IMR-90 (cell line): ENCODE results near the gene CDK11B. TPM values are rescaled to one million over a fixed set of nuclear protein-coding genes. Genes with fewer than 3 reads are reported as not detected.
"Not testable (repeated sequence)": the region's sequence is repeated elsewhere in the genome, so short reads cannot be mapped to it uniquely, and the experiment has no call there.

ENCODE experiments used
- ATAC-seq: fragments of 200-7000 bp; cut with Tn5 transposase; 2 replicates; pipeline ENCODE4 v1.9.1; 2020; ENCODE audit warnings: low read depth, mild to moderate bottlenecking, moderate library complexity
- BruUV-seq: library from RNA; stranded (reverse); fragments of 400-500 nt; replicated peaks from 2 replicates; lab custom pipeline; 2021; lab: Mats Ljungman, UMichigan
- CTCF ChIA-PET: fragments of 300-600 bp; formaldehyde crosslinking; extraction: SDS; loops from one replicate; lab custom pipeline; 2021; ENCODE audit warnings: antibody characterized with exemption; lab: Yijun Ruan, JAX
- POLR2A ChIA-PET: fragments of 300-600 bp; sonication (Branson Sonifier 250); formaldehyde crosslinking; loops from one replicate; lab custom pipeline; 2022; ENCODE audit warnings: antibody characterized with exemption; ENCODE audit not compliant: unreplicated experiment; lab: Charles Lee
- DNase-seq: peaks from one replicate; pipeline ENCODE4 v3.0.0; 2013
- H2AFZ ChIP-seq: replicated peaks from 2 replicates; pipeline ENCODE3; 2013; ENCODE audit warnings: low read length, mild to moderate bottlenecking; ENCODE audit not compliant: poor library complexity
- H2AK5ac ChIP-seq: 2 replicates; pipeline ENCODE4 v1.6.1; 2013; ENCODE audit warnings: low read depth, low read length, inconsistent platforms
- H2AK9ac ChIP-seq: replicated peaks from 2 replicates; pipeline ENCODE3; 2013; ENCODE audit warnings: mild to moderate bottlenecking, low read depth, low read length, moderate library complexity; ENCODE audit not compliant: poor library complexity
- H2BK120ac ChIP-seq: 2 replicates; pipeline ENCODE4 v1.6.1; 2013; ENCODE audit warnings: low read depth, low read length, inconsistent platforms
- H2BK15ac ChIP-seq: 3 replicates; pipeline ENCODE4 v1.6.1; 2013; ENCODE audit warnings: low read depth, low read length, inconsistent platforms
- H2BK20ac ChIP-seq: 2 replicates; pipeline ENCODE4 v1.6.1; 2013; ENCODE audit warnings: low read depth, mild to moderate bottlenecking, inconsistent platforms, low read length, moderate library complexity
- H2BK5ac ChIP-seq: 2 replicates; pipeline ENCODE4 v1.6.1; 2013; ENCODE audit warnings: mild to moderate bottlenecking, low read depth, low read length, inconsistent platforms; ENCODE audit not compliant: poor library complexity, severe bottlenecking
- H3K14ac ChIP-seq: replicated peaks from 2 replicates; pipeline ENCODE4 v1.6.1; 2013; ENCODE audit warnings: low read depth, low read length, inconsistent platforms
- H3K18ac ChIP-seq: 2 replicates; pipeline ENCODE4 v1.6.1; 2013; ENCODE audit warnings: low read depth, low read length, control low read depth
- H3K23ac ChIP-seq: 2 replicates; pipeline ENCODE4 v1.6.1; 2013; ENCODE audit warnings: low read depth, low read length, inconsistent platforms
- H3K27ac ChIP-seq: 2 replicates; pipeline ENCODE4 v1.5.1; 2013; ENCODE audit warnings: mild to moderate bottlenecking, control low read depth, low read length; ENCODE audit not compliant: insufficient read depth
- H3K27me3 ChIP-seq: 2 replicates; pipeline ENCODE4 v1.6.1; 2013; ENCODE audit warnings: low read length; ENCODE audit not compliant: control insufficient read depth, insufficient read depth
- H3K36me3 ChIP-seq: 2 replicates; pipeline ENCODE4 v1.6.1; 2013; ENCODE audit warnings: low read length, mixed read lengths; ENCODE audit not compliant: control insufficient read depth, insufficient read depth
- H3K4ac ChIP-seq: 2 replicates; pipeline ENCODE4 v1.6.1; 2013; ENCODE audit warnings: low read depth, low read length, inconsistent platforms
- H3K4me1 ChIP-seq: 2 replicates; pipeline ENCODE4 v1.6.1; 2013; ENCODE audit warnings: low read length, mixed read lengths; ENCODE audit not compliant: control insufficient read depth, insufficient read depth
- H3K4me2 ChIP-seq: 2 replicates; pipeline ENCODE4 v1.6.1; 2013; ENCODE audit warnings: low read depth, mild to moderate bottlenecking, control low read depth, low read length, moderate library complexity
- H3K4me3 ChIP-seq: 2 replicates; pipeline ENCODE4 v1.5.1; 2013; ENCODE audit warnings: low read depth, mild to moderate bottlenecking, control low read depth, low read length, moderate library complexity; ENCODE audit not compliant: insufficient read depth
- H3K56ac ChIP-seq: 2 replicates; pipeline ENCODE4 v1.6.1; 2013; ENCODE audit warnings: low read length, inconsistent platforms; ENCODE audit not compliant: insufficient read depth; ENCODE audit errors: extremely low read depth
- H3K79me1 ChIP-seq, 2 experiments: 2 replicates each; pipeline ENCODE4 v1.6.1; 2013; ENCODE audit warnings: low read length in 2 of 2, inconsistent platforms in 1 of 2, low read depth in 1 of 2
- H3K9ac ChIP-seq: 2 replicates; pipeline ENCODE4 v1.6.1; 2013; ENCODE audit warnings: low read depth, low read length, control low read depth
- H3K9me1 ChIP-seq: 2 replicates; pipeline ENCODE4 v1.6.1; 2013; ENCODE audit warnings: low read length, inconsistent platforms; ENCODE audit not compliant: insufficient read depth
- H3K9me3 ChIP-seq: 2 replicates; pipeline ENCODE4 v1.6.1; 2013; ENCODE audit warnings: low read length; ENCODE audit not compliant: control insufficient read depth, insufficient read depth
- H4K20me1 ChIP-seq: 2 replicates; pipeline ENCODE4 v1.6.1; 2013; ENCODE audit warnings: low read length, inconsistent platforms; ENCODE audit not compliant: insufficient read depth
- H4K5ac ChIP-seq: 2 replicates; pipeline ENCODE4 v1.6.1; 2013; ENCODE audit warnings: mild to moderate bottlenecking, low read depth, low read length, control low read depth
- H4K8ac ChIP-seq, 2 experiments: 2 replicates each; pipeline ENCODE4 v1.6.1; 2013; ENCODE audit warnings: low read depth in 2 of 2, low read length in 2 of 2, control low read depth in 1 of 2, inconsistent platforms in 1 of 2
- H4K91ac ChIP-seq: 2 replicates; pipeline ENCODE4 v1.6.1; 2013; ENCODE audit warnings: low read depth, low read length, inconsistent platforms; ENCODE audit not compliant: insufficient read depth
- BHLHE40 ChIP-seq: fragments of 150-350 bp; IDR thresholded peaks from 2 replicates; pipeline ENCODE4 v1.6.1; 2016; ENCODE audit warnings: mild to moderate bottlenecking, low read depth, low read length
- CEBPB ChIP-seq: IDR thresholded peaks from 2 replicates; pipeline ENCODE4 v1.6.1; 2012; ENCODE audit warnings: low read depth, low read length, improper control_type of control experiment
- CHD1 ChIP-seq: IDR thresholded peaks from 2 replicates; pipeline ENCODE4 v1.6.1; 2012; ENCODE audit warnings: low read depth, low read length, improper control_type of control experiment
- FOS ChIP-seq: fragments of 150-350 bp; IDR thresholded peaks from 2 replicates; pipeline ENCODE4 v1.6.1; 2016; ENCODE audit warnings: low read depth, low read length
- MAFK ChIP-seq: IDR thresholded peaks from 2 replicates; pipeline ENCODE4 v1.6.1; 2012; ENCODE audit warnings: low read depth, low read length, improper control_type of control experiment
- MAZ ChIP-seq: IDR thresholded peaks from 2 replicates; pipeline ENCODE4 v1.6.1; 2012; ENCODE audit warnings: low read depth, mild to moderate bottlenecking, low read length, improper control_type of control experiment, moderate library complexity, borderline replicate concordance
- NFE2L2 ChIP-seq: fragments of 150-350 bp; IDR thresholded peaks from 2 replicates; pipeline ENCODE4 v1.6.1; 2016; ENCODE audit warnings: low read depth, mild to moderate bottlenecking, low read length
- RCOR1 ChIP-seq: IDR thresholded peaks from 2 replicates; pipeline ENCODE4 v1.6.1; 2012; ENCODE audit warnings: mild to moderate bottlenecking, low read length, improper control_type of control experiment; ENCODE audit not compliant: insufficient replicate concordance
- RFX5 ChIP-seq: IDR thresholded peaks from 2 replicates; pipeline ENCODE4 v1.8.0; 2012; ENCODE audit warnings: low read depth, mild to moderate bottlenecking, low read length, moderate library complexity
- USF2 ChIP-seq: fragments of 150-350 bp; IDR thresholded peaks from 2 replicates; pipeline ENCODE4 v1.6.1; 2017; ENCODE audit warnings: mild to moderate bottlenecking, antibody characterized with exemption, low read length, low read depth
- WGBS, 2 experiments: methylation state at CpG; one replicate each; pipeline versions ENCODE4 v1.1.5 to v1.1.7; 2013; ENCODE audit warnings: missing lambda C conversion rate in 2 of 2; ENCODE audit not compliant: insufficient read length in 1 of 2; ENCODE audit errors: extremely low coverage in 2 of 2; 5-methylcytosine and 5-hydroxymethylcytosine counted together
- dilution Hi-C: fragments of 300-500 bp; cut with HindIII; formaldehyde crosslinking; loops from one replicate; pipeline ENCODE4 v1.14.3; 2018; ENCODE audit warnings: low sequenced_read_pairs; ENCODE audit not compliant: unreplicated experiment
- in situ Hi-C: fragments of 300-500 bp; cut with MboI; formaldehyde crosslinking; loops from 3 replicates; pipeline ENCODE4 v1.14.3; 2019; ENCODE audit warnings: low sequenced_read_pairs, inconsistent platforms, mixed read lengths
- intact Hi-C: fragments of 100-400 bp; cut with micrococcal nuclease; formaldehyde crosslinking; loops from 2 replicates; pipeline ENCODE4 v1.10.0; 2022
- polyA plus RNA-seq, 3 experiments: library from polyadenylated mRNA; depleted of rRNA; stranded (reverse); fragments of >200 nt; gene quantifications; 2 replicates each; pipeline ENCODE4 v1.2.3, GENCODE V29; 2012; ENCODE audit warnings: low replicate concordance in 1 of 3
- total RNA-seq: library from RNA; depleted of rRNA; stranded (reverse); fragments of >200 nt; gene quantifications from 2 replicates; pipeline ENCODE4 v1.2.3, GENCODE V29; 2012

The CDK11B gene
- total and polyA plus RNA-seq, 2 of the 4 experiments (the other 2 are of a cell fraction) = 8.2 to 19.1 TPM

- H4K5ac ChIP-seq = no peak overlapping the region
- ATAC-seq = no peak
These were observed 19.1 kb upstream of the CDK11B start for GRCh38 chr1:1677718-1678580.

GRCh38 chr1:1676087-1676486 is 17.3 kb upstream of the CDK11B start:
- H2BK15ac ChIP-seq, H2BK120ac ChIP-seq, H4K8ac ChIP-seq, H2BK5ac ChIP-seq, CTCF ChIA-PET, H3K4ac ChIP-seq, H3K18ac ChIP-seq, H4K91ac ChIP-seq, POLR2A ChIA-PET, H3K9ac ChIP-seq, H3K4me1 ChIP-seq, H3K4me2 ChIP-seq, BruUV-seq, ATAC-seq, in situ Hi-C loops, H3K9me3 ChIP-seq, H3K4me3 ChIP-seq, H4K5ac ChIP-seq, dilution Hi-C loops, H2BK20ac ChIP-seq, H2AK5ac ChIP-seq, H3K56ac ChIP-seq, H2AFZ ChIP-seq, H3K27ac ChIP-seq, intact Hi-C loops, H3K14ac ChIP-seq, H3K27me3 ChIP-seq, H3K9me1 ChIP-seq, DNase-seq, H2AK9ac ChIP-seq, H3K23ac ChIP-seq: not testable (repeated sequence)
- H3K36me3 ChIP-seq = peaks cover 28% of the 10 kb centered on the region
- H3K79me1 ChIP-seq = peaks cover 11 to 36% of the 10 kb centered on the region in 2 experiments
- no CpG with 5 or more reads among the region's 21 CpGs for WGBS, 2 experiments
- H4K20me1 ChIP-seq = peaks cover 14% of the 10 kb centered on the region

More at GRCh38 chr1:1677718-1678580, 19.1 kb upstream of the CDK11B start:
- H4K8ac ChIP-seq = no peak overlapping the region
- H3K14ac ChIP-seq = no peak overlapping the region
- H3K4me1 ChIP-seq = peaks cover 2% of the 10 kb centered on the region; the same call in 1 of the 2 replicates
- no peaks in the 10 kb centered on the region for H3K9me3 ChIP-seq
- no peaks in the 10 kb centered on the region for H3K27me3 ChIP-seq
- no peak overlapping the region for H4K91ac ChIP-seq
- no TSS peak for BruUV-seq
- H3K9me1 ChIP-seq = peaks cover 5% of the 10 kb centered on the region; the same call in 1 of the 2 replicates
- in situ Hi-C loops = no loop called here
- no peak overlapping the region for H3K4me3 ChIP-seq
- H2AK5ac ChIP-seq = no peak overlapping the region
- peak overlapping the region; percentile 37 for H2AFZ ChIP-seq
- H3K23ac ChIP-seq = no peak overlapping the region
- no peak for TF ChIP-seq RFX5
- no peak for TF ChIP-seq MAFK
- no peak for TF ChIP-seq BHLHE40
- no peak for TF ChIP-seq CEBPB
- no peak for TF ChIP-seq USF2
- TF ChIP-seq FOS = no peak
- no peak for TF ChIP-seq MAZ
- TF ChIP-seq RCOR1 = no peak
- TF ChIP-seq CHD1 = no peak
- TF ChIP-seq NFE2L2 = no peak
- 93% methylated on average over 24 of the region's 39 CpGs; no CpG with 5 or more reads in 1 of the 2 experiments for WGBS, 2 experiments
- no peak overlapping the region for H2BK15ac ChIP-seq
- H3K36me3 ChIP-seq = peaks cover 18% of the 10 kb centered on the region
- H3K9ac ChIP-seq = no peak overlapping the region
- H2BK120ac ChIP-seq = no peak overlapping the region
- H3K79me1 ChIP-seq = peaks cover 6 to 41% of the 10 kb centered on the region in 2 experiments
- ChIA-PET POLR2A (no interaction called here), CTCF (interaction anchor here (0.7 kb wide), 1 partner anchor 9 kb away, joined by 3 read pairs; no protein-coding TSS in a partner anchor)
- H2BK20ac ChIP-seq = no peak overlapping the region
- no peak overlapping the region for H2AK9ac ChIP-seq
- no peak overlapping the region for H3K56ac ChIP-seq
- no peak for DNase-seq
- no peak overlapping the region for H3K4ac ChIP-seq
- dilution Hi-C loops = no loop called here
- intact Hi-C loops = no loop called here
- H4K20me1 ChIP-seq = peaks cover 26% of the 10 kb centered on the region
- no peak overlapping the region for H3K4me2 ChIP-seq
- H3K18ac ChIP-seq = no peak overlapping the region
- no peak overlapping the region for H3K27ac ChIP-seq
- no peak overlapping the region for H2BK5ac ChIP-seq
